Motor neuron (in vitro differentiated cells): ENCODE data around the gene THBS4. TPM values are rescaled to one million over a fixed set of nuclear protein-coding genes. Genes with fewer than 3 reads are reported as not detected.

Experiments
- ATAC-seq, 8 experiments: fragments of 200-7000 bp; cut with Tn5 transposase; replicated peaks in 6 of 8; 2 replicates each; pipeline ENCODE4 v1.8.0; 2021; ENCODE audit warnings: mild to moderate bottlenecking in 8 of 8, moderate library complexity in 8 of 8
- H3K27ac ChIP-seq, 2 donors: fragments of 250-450 bp; sonication (Bioruptor Pico); 2 replicates each; pipeline ENCODE4 v1.9.0; 2021; ENCODE audit warnings: antibody characterized with exemption in 2 of 2, mild to moderate bottlenecking in 2 of 2, moderate library complexity in 1 of 2
- H3K4me1 ChIP-seq, 2 donors: fragments of 250-450 bp; sonication (Bioruptor Pico); replicated peaks in 1 of 2; 2 replicates each; pipeline ENCODE4 v1.6.1; 2021; ENCODE audit warnings: antibody characterized with exemption in 2 of 2, mild to moderate bottlenecking in 2 of 2, moderate library complexity in 1 of 2
- H3K4me3 ChIP-seq, 5 donors: fragments of 250-450 bp; sonication (Bioruptor Pico); 2 replicates each; pipeline ENCODE4 v1.9.0; 2021; ENCODE audit warnings: antibody characterized with exemption in 5 of 5, mild to moderate bottlenecking in 5 of 5, moderate library complexity in 4 of 5
- WGBS, 10 experiments: fragments of 450-650 bp; shearing (Covaris generic); methylation state at CpG; one replicate each; pipeline ENCODE4 v1.0.0; 2022; 5-methylcytosine and 5-hydroxymethylcytosine counted together
- in situ Hi-C, 9 experiments: fragments of 400-800 bp; cut with MboI; loops; one replicate each; pipeline ENCODE4 v1.15.0; 2021; ENCODE audit warnings: low sequenced_read_pairs in 9 of 9, low pct_unique_long_range_greater_than_20kb in 2 of 9; ENCODE audit not compliant: unreplicated experiment in 9 of 9
- total RNA-seq, 8 experiments: library from RNA; unstranded; fragments of 300-600 nt; gene quantifications; 2 replicates each; pipeline versions ENCODE4 v1.2.3 to v1.2.4, GENCODE V29; 2022

The THBS4 gene
- 10 to 100 TPM in 5 of 8 experiments, 1 to 10 TPM in 3; 3.9 to 21.1 (median 10.3) TPM for total RNA-seq

DNA sequence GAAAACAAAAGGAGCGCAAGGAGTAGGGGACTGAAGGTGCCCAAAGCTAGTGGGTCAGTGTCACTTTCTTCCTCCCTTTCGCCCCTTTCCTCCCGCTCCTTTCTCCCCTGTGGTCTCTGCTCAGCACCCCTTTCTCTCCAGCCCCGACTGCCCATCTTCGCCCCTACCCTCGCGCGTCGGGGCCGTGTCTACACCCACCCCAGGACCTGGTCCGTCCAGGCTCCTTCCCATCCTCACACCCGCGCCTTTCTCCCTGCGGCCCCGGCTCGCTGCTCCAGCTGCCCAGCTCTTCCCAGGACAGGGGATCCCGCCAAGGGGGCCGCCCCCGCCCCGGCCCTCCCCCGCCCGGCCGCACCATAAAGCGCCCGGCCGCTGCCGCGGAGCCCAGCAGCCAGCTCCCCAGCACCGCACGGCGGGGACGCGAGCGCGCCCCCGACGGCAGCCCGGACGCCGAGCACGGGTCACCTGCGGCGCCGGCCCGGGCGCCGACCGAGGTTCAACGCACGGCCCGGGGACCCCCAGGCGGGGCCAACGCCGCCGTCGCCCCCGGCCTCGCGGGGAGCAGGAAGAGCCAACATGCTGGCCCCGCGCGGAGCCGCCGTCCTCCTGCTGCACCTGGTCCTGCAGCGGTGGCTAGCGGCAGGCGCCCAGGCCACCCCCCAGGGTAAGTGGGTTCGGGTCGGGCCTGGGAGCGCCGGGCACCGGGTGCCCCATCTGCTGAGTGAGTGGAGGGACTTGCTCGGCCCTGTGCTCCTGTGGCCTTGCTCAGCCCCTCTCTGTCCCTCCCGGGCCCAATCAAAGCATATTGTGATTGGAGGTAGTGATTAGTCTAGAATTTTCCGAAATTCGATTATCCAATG is at the start of gene THBS4:
Gene THBS4 (plus strand): TSS at position 387 of the 860 bp plus-strand sequence. CDS start 190 bp downstream, at position 577.
- in situ Hi-C loops = no loop called here
- Histone ChIP-seq H3K4me3 (peak within 1 kb of the TSS; percentile 17 to 33 (median 24)), H3K4me1 (peaks cover 0 to 3% of the 10 kb centered on the region in 2 donors), H3K27ac (no peak within 1 kb of the TSS)
- ATAC-seq = peak in 7 of 8 experiments; percentile 12 to 81 (median 56)
- WGBS, 10 experiments = 4 to 100% (median 48%) methylated on average over 2 to 5 of the region's 76 CpGs; no CpG with 5 or more reads in 5 of the 10 experiments

- H3K27ac ChIP-seq = no peak overlapping the region
- in situ Hi-C loops = no loop called here
- H3K4me3 ChIP-seq = no peak overlapping the region
- H3K4me1 ChIP-seq = peaks cover 5 to 8% of the 10 kb centered on the region in 2 donors
- no peak for ATAC-seq
These were observed 48.9 kb upstream of the THBS4 start for GRCh38 chr5:79986260-79986659.

GRCh38 chr5:79990205-79990597 is 44.9 kb upstream of the THBS4 start:
- Histone ChIP-seq H3K27ac (no peak overlapping the region), H3K4me1 (peaks cover 11 to 16% of the 10 kb centered on the region in 2 donors), H3K4me3 (peak overlapping the region; percentile 65 to 100 (median 92))
- in situ Hi-C loops = no loop called here
- ATAC-seq = no peak
- WGBS, 10 experiments = 7 to 67% (median 41%) methylated on average over 4 to 6 of the region's 6 CpGs

DNA sequence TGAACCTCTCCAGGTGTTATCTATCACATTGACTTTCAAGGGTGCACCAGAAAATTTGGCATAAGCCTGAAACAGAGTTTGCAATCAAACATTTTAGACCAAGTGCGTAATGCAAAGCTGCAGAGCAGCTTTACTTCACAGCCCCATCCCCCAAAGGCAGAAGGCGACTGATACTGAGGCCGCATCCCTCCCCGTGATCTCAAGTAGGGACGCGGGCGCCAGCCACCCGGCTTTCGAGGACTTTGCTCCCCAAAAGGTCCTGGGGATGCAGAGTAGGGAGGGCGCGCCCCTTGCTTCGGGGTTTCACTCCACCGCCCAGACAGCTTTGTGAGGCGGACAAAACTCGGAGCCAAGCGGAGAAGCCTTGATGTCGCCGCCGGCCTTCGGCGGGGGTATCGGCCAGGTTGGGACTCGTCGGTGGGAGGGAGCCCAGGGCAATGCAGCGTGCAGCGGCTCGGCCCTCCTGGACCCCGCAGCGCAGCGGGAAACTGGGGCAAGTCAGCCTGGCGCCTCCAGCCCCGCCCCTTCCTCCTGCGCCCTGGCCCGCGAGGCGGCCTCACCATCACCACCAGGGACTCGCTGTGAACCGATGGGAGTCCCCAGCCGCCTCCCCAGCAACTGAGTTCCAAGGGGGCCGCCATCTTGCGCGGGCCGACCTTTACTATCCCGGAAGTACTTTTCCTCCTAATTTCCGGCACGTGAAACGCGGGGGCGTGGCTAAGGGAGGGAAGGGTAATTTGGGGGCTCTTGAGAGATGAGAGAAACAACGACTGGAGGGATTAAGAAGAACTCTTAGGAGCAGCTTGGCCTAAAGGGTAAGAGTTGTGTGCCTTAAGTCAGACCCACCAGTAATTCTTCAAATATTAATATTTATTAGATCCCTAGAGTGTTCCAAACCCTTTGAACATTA is 44.3 kb upstream of the THBS4 start, which contains the start of gene MTX3:
Gene MTX3 (minus strand): TSS at position 665 of the 910 bp plus-strand sequence. CDS start 24 bp downstream, at position 641.
- 0 to 1% (median 0%) methylated on average over 1 to 22 of the region's 50 CpGs; no CpG with 5 or more reads in 3 of the 10 experiments for WGBS, 10 experiments
- peaks cover 11 to 16% of the 10 kb centered on the region in 2 donors for H3K4me1 ChIP-seq
- peak within 1 kb of the TSS; percentile 65 to 100 (median 92) for H3K4me3 ChIP-seq
- in situ Hi-C loops = no loop called here
- H3K27ac ChIP-seq = peak within 1 kb of the TSS; percentile 71 to 85
- peak; percentile 97 to 98 (median 98) for ATAC-seq

DNA sequence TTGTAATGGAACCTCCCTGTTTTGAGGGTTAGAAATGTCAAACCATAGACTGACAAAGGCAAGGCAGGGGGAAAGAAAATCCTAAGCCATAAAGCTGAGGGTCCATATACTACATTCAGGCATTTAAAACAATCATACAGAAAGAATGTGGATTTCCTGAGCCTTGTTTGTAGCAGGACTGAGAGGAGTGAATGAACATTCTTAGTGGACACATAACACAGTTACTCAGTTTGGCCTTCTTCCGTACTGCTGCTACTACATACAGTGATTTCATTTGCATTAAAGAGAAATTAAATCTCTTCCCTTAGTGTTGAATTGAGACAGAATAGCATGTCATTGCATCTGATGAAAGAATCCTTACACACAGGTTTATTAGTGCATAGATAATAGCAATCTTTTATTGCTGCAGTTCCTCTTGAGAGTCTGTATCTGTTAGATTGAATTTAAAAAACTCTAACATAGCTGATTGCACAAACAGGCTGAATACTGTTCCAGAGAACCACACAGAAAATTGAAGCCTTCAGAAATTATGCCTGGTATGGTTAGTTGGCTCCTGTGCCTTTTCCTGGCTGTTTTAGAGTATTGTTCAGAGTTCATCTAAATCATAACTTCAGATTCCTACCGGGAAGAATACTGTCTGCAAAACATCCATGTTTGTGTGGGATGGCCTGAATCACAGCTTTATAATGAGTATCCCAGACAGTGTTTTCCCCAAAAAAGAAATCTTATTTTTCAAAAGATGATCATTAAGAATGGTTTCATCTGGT is 42.1 kb upstream of the THBS4 start:
- in situ Hi-C loops = no loop called here
- H3K27ac ChIP-seq = no peak overlapping the region
- WGBS, 10 experiments = 14 to 100% (median 90%) methylated on average over 1 to 2 of the region's 2 CpGs; no CpG with 5 or more reads in 1 of the 10 experiments
- peaks cover 11 to 16% of the 10 kb centered on the region in 2 donors for H3K4me1 ChIP-seq
- no peak for ATAC-seq
- no peak overlapping the region for H3K4me3 ChIP-seq

- 80 to 100% (median 100%) methylated on average over 1 of the region's 1 CpG; no CpG with 5 or more reads in 2 of the 10 experiments for WGBS, 10 experiments
These were observed 35.4 kb upstream of the THBS4 start for GRCh38 chr5:79999722-80000121.

DNA sequence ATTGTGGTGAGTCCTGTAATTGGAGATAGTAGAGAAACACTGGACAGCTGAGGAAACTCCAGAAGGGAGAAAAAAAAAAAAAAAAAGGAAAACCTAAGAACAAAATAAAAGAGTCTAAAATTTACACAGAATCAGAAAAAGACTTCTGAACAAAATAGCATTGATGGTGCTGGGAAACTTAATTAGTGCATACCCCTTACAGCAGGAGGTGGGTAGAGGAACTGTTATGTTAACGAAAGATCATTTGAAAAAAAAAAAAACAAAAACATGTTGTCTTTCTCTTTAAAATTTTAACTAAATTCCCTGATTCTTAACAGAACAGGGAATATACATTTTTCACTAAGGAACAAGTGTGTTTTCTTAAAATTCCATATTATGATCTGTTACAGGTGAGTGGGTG is 32.5 kb upstream of the THBS4 start:
- Histone ChIP-seq H3K4me3 (no peak overlapping the region), H3K27ac (no peak overlapping the region), H3K4me1 (no peaks in the 10 kb centered on the region)
- no peak for ATAC-seq
- in situ Hi-C loops = no loop called here
- WGBS, 10 experiments = 37 to 100% (median 84%) methylated on average over 1 of the region's 1 CpG

More at GRCh38 chr5:79999722-80000121, 35.4 kb upstream of the THBS4 start:
- in situ Hi-C loops = no loop called here
- Histone ChIP-seq H3K4me1 (no peaks in the 10 kb centered on the region), H3K4me3 (no peak overlapping the region), H3K27ac (no peak overlapping the region)
- ATAC-seq = no peak

- Histone ChIP-seq H3K27ac (no peak overlapping the region), H3K4me1 (no peaks in the 10 kb centered on the region), H3K4me3 (no peak overlapping the region)
- 5 to 100% (median 79%) methylated on average over 1 to 4 of the region's 4 CpGs for WGBS, 10 experiments
- ATAC-seq = no peak
- in situ Hi-C loops = no loop called here
These were observed 26.0 kb upstream of the THBS4 start for GRCh38 chr5:80008995-80009765.

DNA sequence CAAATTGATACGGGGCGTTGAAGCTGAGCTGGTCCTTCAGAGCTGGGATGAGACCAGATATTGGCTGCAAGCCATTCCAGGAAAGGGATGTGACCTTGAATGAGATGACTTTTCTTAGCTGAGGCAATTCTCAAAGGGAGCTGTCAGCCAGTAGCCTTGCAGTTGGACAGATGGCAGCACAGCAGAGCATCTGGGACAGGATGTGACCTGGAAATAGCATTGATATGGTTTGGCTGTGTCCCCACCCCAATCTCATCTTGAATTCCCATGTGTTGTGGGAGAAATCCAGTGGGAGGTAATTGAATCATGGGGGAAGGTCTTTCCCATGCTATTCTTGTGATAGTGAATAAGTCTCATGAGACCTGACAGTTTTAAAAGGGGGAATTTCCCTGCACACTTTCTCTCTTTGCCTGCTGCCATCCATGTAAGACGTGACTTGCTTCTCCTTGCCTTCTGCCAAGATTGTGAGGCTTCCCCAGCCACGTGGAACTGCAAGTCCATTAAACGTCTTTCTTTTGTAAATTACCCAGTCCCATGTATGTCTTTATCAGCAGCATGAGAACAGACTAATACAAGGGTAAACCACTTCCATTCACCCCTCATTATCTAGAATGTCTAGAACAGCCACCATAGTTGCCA is 24.3 kb upstream of the THBS4 start:
- in situ Hi-C loops = no loop called here
- 0 to 100% (median 78%) methylated on average over 1 to 2 of the region's 5 CpGs; no CpG with 5 or more reads in 4 of the 10 experiments for WGBS, 10 experiments
- no peak overlapping the region for H3K27ac ChIP-seq
- H3K4me3 ChIP-seq = no peak overlapping the region
- H3K4me1 ChIP-seq = no peaks in the 10 kb centered on the region
- no peak for ATAC-seq

GRCh38 chr5:80025069-80025468 is 10.1 kb upstream of the THBS4 start:
- Histone ChIP-seq H3K27ac (no peak overlapping the region), H3K4me1 (no peaks in the 10 kb centered on the region), H3K4me3 (no peak overlapping the region)
- in situ Hi-C loops = no loop called here
- peak in 1 of 8 experiments; percentile 92 for ATAC-seq
- 0 to 90% (median 66%) methylated on average over 1 to 2 of the region's 2 CpGs; no CpG with 5 or more reads in 1 of the 10 experiments for WGBS, 10 experiments

- H3K27ac ChIP-seq = no peak overlapping the region
- no peaks in the 10 kb centered on the region for H3K4me1 ChIP-seq
- no peak overlapping the region for H3K4me3 ChIP-seq
- in situ Hi-C loops = no loop called here
- ATAC-seq = no peak
These were observed 8.3 kb upstream of the THBS4 start for GRCh38 chr5:80026841-80027240.
